Caco-2 (cell line): ENCODE results near the gene MYL6. TPM values are rescaled to one million over a fixed set of nuclear protein-coding genes. Genes with fewer than 3 reads are reported as not detected.

Experiments used
- BruUV-seq: library from RNA; stranded (reverse); fragments of 400-500 nt; replicated peaks from 2 replicates; lab custom pipeline; 2021; lab: Mats Ljungman, UMichigan
- CTCF ChIA-PET: fragments of 300-600 bp; sonication (Branson Sonifier 250); formaldehyde crosslinking; loops from one replicate; lab custom pipeline; 2022; ENCODE audit warnings: antibody characterized with exemption; lab: Charles Lee
- POLR2A ChIA-PET: fragments of 300-600 bp; sonication (Branson Sonifier 250); formaldehyde crosslinking; loops from one replicate; lab custom pipeline; 2022; ENCODE audit warnings: antibody characterized with exemption; lab: Charles Lee
- DNase-seq, 2 experiments: peaks; one replicate each; pipeline versions ENCODE4 v3.0.0 to v3.0.0-alpha.2; 2020 to 2022
- H3K27me3 ChIP-seq: replicated peaks from 2 replicates; pipeline ENCODE4 v1.6.0; 2011; ENCODE audit warnings: low read length; ENCODE audit not compliant: control insufficient read depth, insufficient read depth
- H3K36me3 ChIP-seq: 2 replicates; pipeline ENCODE4 v1.5.1; 2011; ENCODE audit warnings: low read length; ENCODE audit not compliant: control insufficient read depth, insufficient read depth
- H3K4me1 ChIP-seq: fragments of 250-450 bp; sonication (Bioruptor Pico); 2 replicates; pipeline ENCODE4 v1.5.1; 2020; ENCODE audit warnings: mild to moderate bottlenecking
- H3K4me3 ChIP-seq: 2 replicates; pipeline ENCODE4 v1.5.1; 2011; ENCODE audit warnings: low read depth, mild to moderate bottlenecking, control low read depth, low read length
- H3K9me3 ChIP-seq: fragments of 250-450 bp; sonication (Bioruptor Pico); 2 replicates; pipeline ENCODE4 v1.5.1; 2020; ENCODE audit warnings: mild to moderate bottlenecking, moderate library complexity
- H3K27ac Mint-ChIP-seq: one replicate; pipeline ENCODE4 v1.8.0; 2022; ENCODE audit warnings: mixed read lengths; ENCODE audit not compliant: unreplicated experiment
- H3K27me3 Mint-ChIP-seq: one replicate; pipeline ENCODE4 v1.8.0; 2022; ENCODE audit warnings: mixed read lengths; ENCODE audit not compliant: insufficient read depth, unreplicated experiment
- H3K36me3 Mint-ChIP-seq: one replicate; pipeline ENCODE4 v1.8.0; 2022; ENCODE audit warnings: mild to moderate bottlenecking, mixed read lengths; ENCODE audit not compliant: insufficient read depth, unreplicated experiment
- H3K4me1 Mint-ChIP-seq: one replicate; pipeline ENCODE4 v1.8.0; 2022; ENCODE audit warnings: low read depth, mixed read lengths; ENCODE audit not compliant: unreplicated experiment
- H3K4me3 Mint-ChIP-seq: one replicate; pipeline ENCODE4 v1.8.0; 2022; ENCODE audit warnings: mild to moderate bottlenecking, moderate library complexity, mixed read lengths; ENCODE audit not compliant: unreplicated experiment
- H3K9me3 Mint-ChIP-seq: one replicate; pipeline ENCODE4 v1.8.0; 2022; ENCODE audit warnings: mixed read lengths; ENCODE audit not compliant: unreplicated experiment
- CTCF ChIP-seq, 2 experiments: fragments of 200-600 bp in 1 of 2; IDR thresholded peaks; 1 replicate in 1 of 2; 2 replicates in 1 of 2; pipeline versions ENCODE4 v1.5.1 to v1.8.0; 2011 to 2022; ENCODE audit warnings: antibody characterized with exemption in 1 of 2, control low read depth in 1 of 2, inconsistent platforms in 1 of 2, low read depth in 1 of 2, low read length in 1 of 2, mild to moderate bottlenecking in 1 of 2, moderate library complexity in 1 of 2; ENCODE audit not compliant: insufficient read depth in 1 of 2, severe bottlenecking in 1 of 2, unreplicated experiment in 1 of 2
- intact Hi-C: fragments of 100-400 bp; cut with micrococcal nuclease; formaldehyde crosslinking; loops from one replicate; pipeline ENCODE4 v1.10.0; 2022; ENCODE audit not compliant: unreplicated experiment
- total RNA-seq: library from RNA; stranded (reverse); gene quantifications from 2 replicates; pipeline ENCODE4 v1.2.3, GENCODE V29; 2022

The MYL6 gene
- total RNA-seq, 1 experiment from 2014 or later: 960 TPM

GRCh38 chr12:56178347-56178746, 20.2 kb downstream of the MYL6 start:
- Mint-ChIP-seq H3K4me1 (no peaks in the 10 kb centered on the region), H3K4me3 (no peak overlapping the region), H3K27ac (peak overlapping the region; percentile 27), H3K9me3 (no peaks in the 10 kb centered on the region), H3K36me3 (peaks cover 93% of the 10 kb centered on the region), H3K27me3 (no peaks in the 10 kb centered on the region)
- no TSS peak for BruUV-seq
- H3K4me3 ChIP-seq: no peak overlapping the region
- H3K27me3 ChIP-seq: no peaks in the 10 kb centered on the region
- H3K9me3 ChIP-seq: no peaks in the 10 kb centered on the region
- DNase-seq: no peak
- no peaks in the 10 kb centered on the region for H3K4me1 ChIP-seq
- POLR2A ChIA-PET: interaction anchor here (0.6 kb wide), 1 partner anchor 52 kb away, joined by 4 read pairs; the partner anchor contains the start of gene SLC39A5
- intact Hi-C loops: no loop called here
- peaks cover 5% of the 10 kb centered on the region for H3K36me3 ChIP-seq
- CTCF ChIA-PET: interaction anchor here (0.6 kb wide), 1 partner anchor 12 kb away, joined by 4 read pairs; no protein-coding TSS in a partner anchor
- TF ChIP-seq CTCF (IDR thresholded peaks at IDR 0.05; ENCODE audit: insufficient read depth in 1 of 2, low read depth in 1 of 2, low read length in 1 of 2, severe bottlenecking in 1 of 2, unreplicated experiment in 1 of 2): no peak

- H3K4me3 Mint-ChIP-seq: no peak overlapping the region
- no peaks in the 10 kb centered on the region for H3K9me3 Mint-ChIP-seq
- CTCF ChIA-PET: no interaction called here
- H3K36me3 Mint-ChIP-seq: peaks cover 62% of the 10 kb centered on the region
- Histone ChIP-seq H3K4me1 (peaks cover 10% of the 10 kb centered on the region), H3K36me3 (peaks cover 5% of the 10 kb centered on the region), H3K27me3 (no peaks in the 10 kb centered on the region), H3K9me3 (no peaks in the 10 kb centered on the region), H3K4me3 (no peak overlapping the region)
- intact Hi-C loops: no loop called here
- POLR2A ChIA-PET: interaction anchor here (1.0 kb wide), 1 partner anchor 35 kb away, joined by 3 read pairs; the partner anchor contains the start of gene RNF41
- DNase-seq: no peak
- BruUV-seq: TSS peak; percentile 26
- peaks cover 3% of the 10 kb centered on the region for H3K27me3 Mint-ChIP-seq
- TF ChIP-seq CTCF (IDR thresholded peaks at IDR 0.05; ENCODE audit: insufficient read depth in 1 of 2, low read depth in 1 of 2, low read length in 1 of 2, severe bottlenecking in 1 of 2, unreplicated experiment in 1 of 2): no peak
- H3K4me1 Mint-ChIP-seq: peaks cover 26% of the 10 kb centered on the region
- no peak overlapping the region for H3K27ac Mint-ChIP-seq
Measured at GRCh38 chr12:56186957-56187356, 28.8 kb downstream of the MYL6 start.

GRCh38 chr12:56188131-56188777, 30.1 kb downstream of the MYL6 start:
- no peak for TF ChIP-seq CTCF (IDR thresholded peaks at IDR 0.05; ENCODE audit: insufficient read depth in 1 of 2, low read depth in 1 of 2, low read length in 1 of 2, severe bottlenecking in 1 of 2, unreplicated experiment in 1 of 2)
- ChIA-PET POLR2A (interaction anchor here (0.9 to 1.8 kb wide), 4 partner anchors 30 to 84 kb away, joined by 3 to 20 read pairs (median 5); partner anchors contain the start of genes MYL6, PA2G4, RNF41 and ZC3H10), CTCF (interaction anchor here (0.5 to 3.8 kb wide), 8 partner anchors 36 to 1863 kb away, joined by 3 to 99 read pairs (median 12); partner anchors contain the start of genes ANKRD52, COPZ1, ESYT1 and MYL6B)
- H3K36me3 Mint-ChIP-seq: peaks cover 53% of the 10 kb centered on the region
- no TSS peak for BruUV-seq
- H3K4me1 Mint-ChIP-seq: peaks cover 26% of the 10 kb centered on the region
- H3K27ac Mint-ChIP-seq: peak overlapping the region; percentile 81
- intact Hi-C loops: loop anchor here (2.0 kb wide), 1 partner anchor 61 kb away; no protein-coding TSS in a partner anchor
- Histone ChIP-seq H3K9me3 (no peaks in the 10 kb centered on the region), H3K36me3 (peaks cover 3% of the 10 kb centered on the region), H3K4me1 (peaks cover 17% of the 10 kb centered on the region), H3K4me3 (peak overlapping the region; percentile 49), H3K27me3 (no peaks in the 10 kb centered on the region)
- no peak for DNase-seq
- no peaks in the 10 kb centered on the region for H3K9me3 Mint-ChIP-seq
- H3K27me3 Mint-ChIP-seq: peaks cover 3% of the 10 kb centered on the region
- peak overlapping the region; percentile 97 for H3K4me3 Mint-ChIP-seq
